ENCODE measurements around the gene NCS1.

- TF ChIP-seq, protein P1, sequence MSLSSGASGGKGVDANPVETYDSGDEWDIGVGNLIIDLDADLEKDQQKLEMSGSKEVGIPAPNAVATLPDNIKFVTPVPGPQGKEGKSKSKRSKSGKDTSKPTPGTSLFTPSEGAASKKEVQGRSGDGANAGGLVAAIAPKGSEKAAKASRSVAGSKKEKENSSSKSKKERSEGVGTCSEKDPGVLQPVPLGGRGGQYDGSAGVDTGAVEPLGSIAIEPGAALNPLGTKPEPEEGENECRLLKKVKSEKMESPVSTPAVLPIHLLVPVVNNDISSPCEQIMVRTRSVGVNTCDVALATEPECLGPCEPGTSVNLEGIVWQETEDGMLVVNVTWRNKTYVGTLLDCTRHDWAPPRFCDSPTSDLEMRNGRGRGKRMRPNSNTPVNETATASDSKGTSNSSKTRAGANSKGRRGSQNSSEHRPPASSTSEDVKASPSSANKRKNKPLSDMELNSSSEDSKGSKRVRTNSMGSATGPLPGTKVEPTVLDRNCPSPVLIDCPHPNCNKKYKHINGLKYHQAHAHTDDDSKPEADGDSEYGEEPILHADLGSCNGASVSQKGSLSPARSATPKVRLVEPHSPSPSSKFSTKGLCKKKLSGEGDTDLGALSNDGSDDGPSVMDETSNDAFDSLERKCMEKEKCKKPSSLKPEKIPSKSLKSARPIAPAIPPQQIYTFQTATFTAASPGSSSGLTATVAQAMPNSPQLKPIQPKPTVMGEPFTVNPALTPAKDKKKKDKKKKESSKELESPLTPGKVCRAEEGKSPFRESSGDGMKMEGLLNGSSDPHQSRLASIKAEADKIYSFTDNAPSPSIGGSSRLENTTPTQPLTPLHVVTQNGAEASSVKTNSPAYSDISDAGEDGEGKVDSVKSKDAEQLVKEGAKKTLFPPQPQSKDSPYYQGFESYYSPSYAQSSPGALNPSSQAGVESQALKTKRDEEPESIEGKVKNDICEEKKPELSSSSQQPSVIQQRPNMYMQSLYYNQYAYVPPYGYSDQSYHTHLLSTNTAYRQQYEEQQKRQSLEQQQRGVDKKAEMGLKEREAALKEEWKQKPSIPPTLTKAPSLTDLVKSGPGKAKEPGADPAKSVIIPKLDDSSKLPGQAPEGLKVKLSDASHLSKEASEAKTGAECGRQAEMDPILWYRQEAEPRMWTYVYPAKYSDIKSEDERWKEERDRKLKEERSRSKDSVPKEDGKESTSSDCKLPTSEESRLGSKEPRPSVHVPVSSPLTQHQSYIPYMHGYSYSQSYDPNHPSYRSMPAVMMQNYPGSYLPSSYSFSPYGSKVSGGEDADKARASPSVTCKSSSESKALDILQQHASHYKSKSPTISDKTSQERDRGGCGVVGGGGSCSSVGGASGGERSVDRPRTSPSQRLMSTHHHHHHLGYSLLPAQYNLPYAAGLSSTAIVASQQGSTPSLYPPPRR (CRISPR knock-in tag; IDR thresholded peaks at IDR 0.05; ENCODE audit: borderline replicate concordance): no peak
- TF ChIP-seq, protein P2, sequence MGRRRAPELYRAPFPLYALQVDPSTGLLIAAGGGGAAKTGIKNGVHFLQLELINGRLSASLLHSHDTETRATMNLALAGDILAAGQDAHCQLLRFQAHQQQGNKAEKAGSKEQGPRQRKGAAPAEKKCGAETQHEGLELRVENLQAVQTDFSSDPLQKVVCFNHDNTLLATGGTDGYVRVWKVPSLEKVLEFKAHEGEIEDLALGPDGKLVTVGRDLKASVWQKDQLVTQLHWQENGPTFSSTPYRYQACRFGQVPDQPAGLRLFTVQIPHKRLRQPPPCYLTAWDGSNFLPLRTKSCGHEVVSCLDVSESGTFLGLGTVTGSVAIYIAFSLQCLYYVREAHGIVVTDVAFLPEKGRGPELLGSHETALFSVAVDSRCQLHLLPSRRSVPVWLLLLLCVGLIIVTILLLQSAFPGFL (CRISPR knock-in tag; IDR thresholded peaks at IDR 0.05): no peak
- TF ChIP-seq HDAC2 (IDR thresholded peaks at IDR 0.05) (no peak), ZNF263 (CRISPR knock-in tag; IDR thresholded peaks at IDR 0.05; ENCODE audit: borderline replicate concordance) (no peak), CREB1 (IDR thresholded peaks at IDR 0.05) (no peak), CREB1 (CRISPR knock-in tag; IDR thresholded peaks at IDR 0.05) (no peak), COPS2 (conservative IDR thresholded peaks at IDR 0.05) (no peak), CBX2 (IDR thresholded peaks at IDR 0.05; ENCODE audit: insufficient read depth, low read length, poor library complexity, severe bottlenecking) (no peak), KLF1 (tag; IDR thresholded peaks at IDR 0.05) (no peak)
- TF ChIP-seq, protein P3, sequence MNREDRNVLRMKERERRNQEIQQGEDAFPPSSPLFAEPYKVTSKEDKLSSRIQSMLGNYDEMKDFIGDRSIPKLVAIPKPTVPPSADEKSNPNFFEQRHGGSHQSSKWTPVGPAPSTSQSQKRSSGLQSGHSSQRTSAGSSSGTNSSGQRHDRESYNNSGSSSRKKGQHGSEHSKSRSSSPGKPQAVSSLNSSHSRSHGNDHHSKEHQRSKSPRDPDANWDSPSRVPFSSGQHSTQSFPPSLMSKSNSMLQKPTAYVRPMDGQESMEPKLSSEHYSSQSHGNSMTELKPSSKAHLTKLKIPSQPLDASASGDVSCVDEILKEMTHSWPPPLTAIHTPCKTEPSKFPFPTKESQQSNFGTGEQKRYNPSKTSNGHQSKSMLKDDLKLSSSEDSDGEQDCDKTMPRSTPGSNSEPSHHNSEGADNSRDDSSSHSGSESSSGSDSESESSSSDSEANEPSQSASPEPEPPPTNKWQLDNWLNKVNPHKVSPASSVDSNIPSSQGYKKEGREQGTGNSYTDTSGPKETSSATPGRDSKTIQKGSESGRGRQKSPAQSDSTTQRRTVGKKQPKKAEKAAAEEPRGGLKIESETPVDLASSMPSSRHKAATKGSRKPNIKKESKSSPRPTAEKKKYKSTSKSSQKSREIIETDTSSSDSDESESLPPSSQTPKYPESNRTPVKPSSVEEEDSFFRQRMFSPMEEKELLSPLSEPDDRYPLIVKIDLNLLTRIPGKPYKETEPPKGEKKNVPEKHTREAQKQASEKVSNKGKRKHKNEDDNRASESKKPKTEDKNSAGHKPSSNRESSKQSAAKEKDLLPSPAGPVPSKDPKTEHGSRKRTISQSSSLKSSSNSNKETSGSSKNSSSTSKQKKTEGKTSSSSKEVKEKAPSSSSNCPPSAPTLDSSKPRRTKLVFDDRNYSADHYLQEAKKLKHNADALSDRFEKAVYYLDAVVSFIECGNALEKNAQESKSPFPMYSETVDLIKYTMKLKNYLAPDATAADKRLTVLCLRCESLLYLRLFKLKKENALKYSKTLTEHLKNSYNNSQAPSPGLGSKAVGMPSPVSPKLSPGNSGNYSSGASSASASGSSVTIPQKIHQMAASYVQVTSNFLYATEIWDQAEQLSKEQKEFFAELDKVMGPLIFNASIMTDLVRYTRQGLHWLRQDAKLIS (CRISPR knock-in tag; IDR thresholded peaks at IDR 0.05): no peak
- TF ChIP-seq, protein P4, sequence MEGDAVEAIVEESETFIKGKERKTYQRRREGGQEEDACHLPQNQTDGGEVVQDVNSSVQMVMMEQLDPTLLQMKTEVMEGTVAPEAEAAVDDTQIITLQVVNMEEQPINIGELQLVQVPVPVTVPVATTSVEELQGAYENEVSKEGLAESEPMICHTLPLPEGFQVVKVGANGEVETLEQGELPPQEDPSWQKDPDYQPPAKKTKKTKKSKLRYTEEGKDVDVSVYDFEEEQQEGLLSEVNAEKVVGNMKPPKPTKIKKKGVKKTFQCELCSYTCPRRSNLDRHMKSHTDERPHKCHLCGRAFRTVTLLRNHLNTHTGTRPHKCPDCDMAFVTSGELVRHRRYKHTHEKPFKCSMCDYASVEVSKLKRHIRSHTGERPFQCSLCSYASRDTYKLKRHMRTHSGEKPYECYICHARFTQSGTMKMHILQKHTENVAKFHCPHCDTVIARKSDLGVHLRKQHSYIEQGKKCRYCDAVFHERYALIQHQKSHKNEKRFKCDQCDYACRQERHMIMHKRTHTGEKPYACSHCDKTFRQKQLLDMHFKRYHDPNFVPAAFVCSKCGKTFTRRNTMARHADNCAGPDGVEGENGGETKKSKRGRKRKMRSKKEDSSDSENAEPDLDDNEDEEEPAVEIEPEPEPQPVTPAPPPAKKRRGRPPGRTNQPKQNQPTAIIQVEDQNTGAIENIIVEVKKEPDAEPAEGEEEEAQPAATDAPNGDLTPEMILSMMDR (IDR thresholded peaks at IDR 0.05 in 2 of 3, conservative IDR thresholded peaks at IDR 0.05 in 1 of 3; ENCODE audit: insufficient read depth in 2 of 3, low read depth in 1 of 3, low read length in 3 of 3): no peak
Observed at GRCh38 chr9:130276121-130276520, 103.9 kb downstream of the NCS1 start.

Data from K562 (cell line).